PC-3 (cell line): ENCODE data around the gene RGS7. TPM values are rescaled to one million over a fixed set of nuclear protein-coding genes. Genes with fewer than 3 reads are reported as not detected.
"Not testable (repeated sequence)": the region's sequence is repeated elsewhere in the genome, so short reads cannot be mapped to it uniquely, and the experiment has no call there.

Experiments used
- ATAC-seq: fragments of 200-7000 bp; cut with Tn5 transposase; 2 replicates; pipeline ENCODE4 v1.9.1; 2020; ENCODE audit warnings: mild to moderate bottlenecking, moderate library complexity
- BruUV-seq: library from RNA; stranded (reverse); fragments of 400-500 nt; replicated peaks from 2 replicates; lab custom pipeline; 2021; lab: Mats Ljungman, UMichigan
- CTCF ChIA-PET: fragments of 300-600 bp; sonication (Branson Sonifier 250); formaldehyde crosslinking; loops from one replicate; lab custom pipeline; 2022; ENCODE audit warnings: antibody characterized with exemption; lab: Charles Lee
- POLR2A ChIA-PET: fragments of 300-600 bp; sonication (Branson Sonifier 250); formaldehyde crosslinking; loops from one replicate; lab custom pipeline; 2022; ENCODE audit warnings: antibody characterized with exemption; ENCODE audit not compliant: unreplicated experiment; lab: Charles Lee
- DNase-seq: peaks from one replicate; pipeline ENCODE4 v3.0.0-alpha.2; 2015
- H2AFZ ChIP-seq: fragments of 300-600 bp; sonication (generic); 2 replicates; pipeline ENCODE4 v1.6.0; 2016; ENCODE audit warnings: antibody characterized with exemption, low read length
- H3F3A ChIP-seq: fragments of 300-600 bp; sonication (generic); one replicate; pipeline ENCODE4 v1.6.0; 2017; ENCODE audit warnings: antibody characterized with exemption, low read length, control low read depth, mild to moderate bottlenecking; ENCODE audit not compliant: unreplicated experiment
- H3K27ac ChIP-seq: fragments of 300-600 bp; sonication (generic); 2 replicates; pipeline ENCODE4 v1.5.1; 2016; ENCODE audit warnings: mild to moderate bottlenecking, low read length
- H3K27me3 ChIP-seq: fragments of 300-600 bp; sonication (generic); 2 replicates; pipeline ENCODE4 v1.6.1; 2016; ENCODE audit warnings: low read length, mixed read lengths
- H3K36me3 ChIP-seq: fragments of 300-600 bp; sonication (generic); 2 replicates; pipeline ENCODE4 v1.6.1; 2016; ENCODE audit warnings: low read depth, mixed run types, low read length, mixed read lengths
- H3K4me1 ChIP-seq: fragments of 300-600 bp; sonication (generic); 2 replicates; pipeline ENCODE4 v1.5.1; 2016; ENCODE audit warnings: low read length; ENCODE audit not compliant: insufficient read depth
- H3K4me2 ChIP-seq: fragments of 300-600 bp; sonication (generic); 2 replicates; pipeline ENCODE4 v1.6.0; 2016; ENCODE audit warnings: low read length
- H3K4me3 ChIP-seq: fragments of 300-600 bp; sonication (generic); 2 replicates; pipeline ENCODE4 v1.5.1; 2016; ENCODE audit warnings: mild to moderate bottlenecking, low read length, mixed read lengths
- H3K79me2 ChIP-seq: fragments of 300-600 bp; sonication (generic); 2 replicates; pipeline ENCODE4 v1.6.1; 2017; ENCODE audit warnings: low read length, mixed read lengths
- H3K9ac ChIP-seq: fragments of 300-600 bp; sonication (generic); 2 replicates; pipeline ENCODE4 v1.6.0; 2016; ENCODE audit warnings: mild to moderate bottlenecking, low read length
- H3K9me2 ChIP-seq: fragments of 300-600 bp; sonication (generic); replicated peaks from 2 replicates; pipeline ENCODE4 v1.6.1; 2016; ENCODE audit warnings: mixed run types, low read length, mixed read lengths
- H3K9me3 ChIP-seq: fragments of 300-600 bp; sonication (generic); 2 replicates; pipeline ENCODE4 v1.6.1; 2016; ENCODE audit warnings: low read length, mixed read lengths
- H4K20me1 ChIP-seq: fragments of 300-600 bp; sonication (generic); 2 replicates; pipeline ENCODE4 v1.6.1; 2016; ENCODE audit warnings: low read length, mixed read lengths
- EZH2 ChIP-seq: fragments of 300-600 bp; sonication (generic); IDR thresholded peaks from one replicate; pipeline ENCODE4 v1.6.1; 2017; ENCODE audit warnings: antibody characterized with exemption, mild to moderate bottlenecking, low read length; ENCODE audit not compliant: unreplicated experiment
- EZH2phosphoT487 ChIP-seq: fragments of 300-600 bp; sonication (generic); IDR thresholded peaks from 2 replicates; pipeline ENCODE4 v1.6.1; 2018; ENCODE audit warnings: mild to moderate bottlenecking, antibody characterized with exemption, low read length, borderline replicate concordance
- intact Hi-C: fragments of 100-400 bp; cut with micrococcal nuclease; formaldehyde crosslinking; loops from 2 replicates; pipeline ENCODE4 v1.9.0; 2023
- total RNA-seq: library from RNA; depleted of rRNA; stranded (reverse); fragments of >200 nt; gene quantifications from 2 replicates; pipeline ENCODE4 v1.2.3, GENCODE V29; 2014
- TF ChIP-seq, protein P1 (sequence below): fragments of 300-600 bp; sonication (generic); conservative IDR thresholded peaks from 2 replicates; pipeline ENCODE4 v1.5.1; 2017; ENCODE audit warnings: antibody characterized with exemption, low read depth, mild to moderate bottlenecking, low read length

Gene RGS7
- total RNA-seq, 1 experiment from 2014 or later: 0.15 TPM

DNA sequence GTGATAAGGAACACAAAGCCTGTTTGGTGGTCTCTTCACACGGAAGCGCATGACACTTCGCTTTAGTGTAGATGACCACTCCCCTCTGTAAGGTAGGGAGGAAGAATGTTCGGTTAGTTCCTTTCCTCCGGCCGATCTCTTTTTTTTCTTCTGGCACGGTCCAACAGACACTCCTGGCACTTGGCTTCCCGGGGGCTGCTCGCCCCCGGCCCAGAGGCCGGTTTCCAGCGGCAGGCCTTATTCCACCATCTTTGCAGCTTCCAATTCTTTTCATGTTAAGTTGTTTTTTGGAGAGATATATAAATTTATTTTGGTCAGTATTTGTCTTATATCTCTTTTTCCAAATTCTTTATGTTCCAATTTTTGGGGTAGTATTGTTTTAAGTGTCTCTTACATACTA lies 593.2 kb downstream of the RGS7 start:
- ChIA-PET CTCF (no interaction called here), POLR2A (interaction anchor here (0.6 kb wide), 1 partner anchor 69 kb away, joined by 5 read pairs; no protein-coding TSS in a partner anchor)
- TF ChIP-seq EZH2phosphoT487 (no peak), EZH2 (no peak)
- TF ChIP-seq, protein P1, sequence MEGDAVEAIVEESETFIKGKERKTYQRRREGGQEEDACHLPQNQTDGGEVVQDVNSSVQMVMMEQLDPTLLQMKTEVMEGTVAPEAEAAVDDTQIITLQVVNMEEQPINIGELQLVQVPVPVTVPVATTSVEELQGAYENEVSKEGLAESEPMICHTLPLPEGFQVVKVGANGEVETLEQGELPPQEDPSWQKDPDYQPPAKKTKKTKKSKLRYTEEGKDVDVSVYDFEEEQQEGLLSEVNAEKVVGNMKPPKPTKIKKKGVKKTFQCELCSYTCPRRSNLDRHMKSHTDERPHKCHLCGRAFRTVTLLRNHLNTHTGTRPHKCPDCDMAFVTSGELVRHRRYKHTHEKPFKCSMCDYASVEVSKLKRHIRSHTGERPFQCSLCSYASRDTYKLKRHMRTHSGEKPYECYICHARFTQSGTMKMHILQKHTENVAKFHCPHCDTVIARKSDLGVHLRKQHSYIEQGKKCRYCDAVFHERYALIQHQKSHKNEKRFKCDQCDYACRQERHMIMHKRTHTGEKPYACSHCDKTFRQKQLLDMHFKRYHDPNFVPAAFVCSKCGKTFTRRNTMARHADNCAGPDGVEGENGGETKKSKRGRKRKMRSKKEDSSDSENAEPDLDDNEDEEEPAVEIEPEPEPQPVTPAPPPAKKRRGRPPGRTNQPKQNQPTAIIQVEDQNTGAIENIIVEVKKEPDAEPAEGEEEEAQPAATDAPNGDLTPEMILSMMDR: no peak
- H3K27me3 ChIP-seq: no peaks in the 10 kb centered on the region
- H3K79me2 ChIP-seq: no peaks in the 10 kb centered on the region
- H3K9me3 ChIP-seq: no peaks in the 10 kb centered on the region
- peaks cover 29% of the 10 kb centered on the region for H3K4me1 ChIP-seq
- no peak overlapping the region for H3K27ac ChIP-seq
- H3K4me3 ChIP-seq: no peak overlapping the region
- H3K36me3 ChIP-seq: no peaks in the 10 kb centered on the region
- intact Hi-C loops: loop anchor here (2.0 kb wide), 1 partner anchor 39 kb away; no protein-coding TSS in a partner anchor
- no peak for DNase-seq
- no peaks in the 10 kb centered on the region for H3F3A ChIP-seq
- no peak overlapping the region for H2AFZ ChIP-seq
- no TSS peak for BruUV-seq
- no peak overlapping the region for H3K9ac ChIP-seq
- no peak for ATAC-seq
- H3K4me2 ChIP-seq: no peak overlapping the region
- no peaks in the 10 kb centered on the region for H4K20me1 ChIP-seq
- no peaks in the 10 kb centered on the region for H3K9me2 ChIP-seq

- intact Hi-C loops, H3K79me2 ChIP-seq, H3K9me2 ChIP-seq, H3K27ac ChIP-seq, BruUV-seq, H3K4me3 ChIP-seq, H3K9ac ChIP-seq, DNase-seq, H3K9me3 ChIP-seq, H2AFZ ChIP-seq, H4K20me1 ChIP-seq, CTCF ChIA-PET, H3K36me3 ChIP-seq, H3F3A ChIP-seq, H3K27me3 ChIP-seq, ATAC-seq, H3K4me2 ChIP-seq: not testable (repeated sequence)
- POLR2A ChIA-PET: interaction anchor here (0.6 kb wide), 1 partner anchor 69 kb away, joined by 5 read pairs; no protein-coding TSS in a partner anchor
- peaks cover 25% of the 10 kb centered on the region for H3K4me1 ChIP-seq
These were observed 593.9 kb downstream of the RGS7 start for GRCh38 chr1:240763095-240763494.

DNA sequence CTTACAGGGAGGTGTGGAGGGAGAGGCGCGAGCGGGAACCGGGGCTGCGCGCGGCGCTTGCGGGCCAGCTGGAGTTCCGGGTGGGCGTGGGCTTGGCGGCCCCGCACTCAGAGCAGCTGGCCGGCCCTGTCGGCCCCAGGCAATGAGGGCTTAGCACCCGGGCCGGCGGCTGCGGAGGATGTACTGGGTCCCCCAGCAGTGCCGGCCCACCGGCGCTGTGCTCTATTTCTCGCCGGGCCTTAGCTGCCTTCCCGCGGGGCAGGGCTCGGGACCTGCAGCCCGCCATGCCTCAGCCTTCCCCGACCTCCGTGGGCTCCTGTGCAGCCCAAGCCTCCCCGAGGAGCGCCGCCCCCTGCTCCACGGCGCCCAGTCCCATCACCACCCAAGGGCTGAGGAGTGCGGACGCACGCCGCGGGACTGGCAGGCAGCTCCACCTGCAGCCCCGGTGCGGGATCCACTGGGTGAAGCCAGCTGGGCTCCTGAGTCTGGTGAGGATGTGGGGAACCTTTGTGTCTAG lies 594.5 kb downstream of the RGS7 start:
- H3K27ac ChIP-seq, H3F3A ChIP-seq, BruUV-seq, intact Hi-C loops, POLR2A ChIA-PET, H3K27me3 ChIP-seq, H3K36me3 ChIP-seq, DNase-seq, CTCF ChIA-PET, H2AFZ ChIP-seq, ATAC-seq, H3K9me2 ChIP-seq, H3K9me3 ChIP-seq, H3K4me3 ChIP-seq, H3K9ac ChIP-seq, H4K20me1 ChIP-seq, H3K79me2 ChIP-seq, H3K4me2 ChIP-seq: not testable (repeated sequence)
- peaks cover 25% of the 10 kb centered on the region for H3K4me1 ChIP-seq

GRCh38 chr1:240758777-240759176 lies 598.2 kb downstream of the RGS7 start:
- intact Hi-C loops, H3K4me3 ChIP-seq, DNase-seq, H4K20me1 ChIP-seq, H3K27me3 ChIP-seq, H3K9me3 ChIP-seq, H3K4me1 ChIP-seq, CTCF ChIA-PET, H3K79me2 ChIP-seq, BruUV-seq, H3K9me2 ChIP-seq, H3K27ac ChIP-seq, POLR2A ChIA-PET, H3F3A ChIP-seq, H3K4me2 ChIP-seq, H3K9ac ChIP-seq, H3K36me3 ChIP-seq, ATAC-seq: not testable (repeated sequence)
- 0 out of 2 replicates have a peak overlapping the region, but pooled peaks have one; percentile 24 for H2AFZ ChIP-seq
